ENCODE data around the gene OTOP2. TPM values are rescaled to one million over a fixed set of nuclear protein-coding genes. Genes with fewer than 3 reads are reported as not detected.

OTOP2 gene
- total and polyA plus RNA-seq, 10 of the 15 experiments (the other 5 are each of a cell fraction or from before 2014, with no cell fraction given): not detected

DNA sequence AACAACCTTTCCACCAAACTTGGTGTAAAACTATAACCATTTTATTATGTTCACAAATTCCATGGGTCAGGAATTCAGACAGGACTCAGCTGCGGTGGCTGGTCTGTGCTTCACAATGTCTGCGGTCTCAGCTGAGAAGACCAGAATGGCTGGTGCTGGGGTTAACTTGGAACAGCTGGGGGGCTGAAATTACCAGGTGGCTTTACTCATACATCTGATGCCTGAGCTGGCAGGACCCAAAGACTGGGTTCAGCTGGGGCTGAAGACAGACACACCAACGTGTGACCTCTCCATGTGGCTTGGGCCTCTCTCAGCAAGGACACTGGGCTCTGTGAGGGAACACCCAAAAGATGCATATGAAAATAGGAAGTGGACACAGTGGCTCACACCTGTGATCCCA lies 54.2 kb downstream of the OTOP2 start:
- POLR2A ChIA-PET: interaction anchor here (0.6 kb wide), 1 partner anchor 487 kb away, joined by 5 read pairs; no protein-coding TSS in a partner anchor
- ATAC-seq (no peak), DNase-seq (ENCODE audit: low read depth, low spot score) (no peak), FAIRE-seq (no peak)
- Histone ChIP-seq H3K27me3 (replicated peaks in 1 of 2; ENCODE audit: control insufficient read depth in 2 of 2, insufficient read depth in 2 of 2, low read length in 1 of 2) (peaks cover 0 to 6% of the 10 kb centered on the region in 2 experiments; a peak in 1 of 4 replicates), H4K20me1 (ENCODE audit: control insufficient read depth, insufficient read depth) (no peaks in the 10 kb centered on the region), H3K79me2 (ENCODE audit: control insufficient read depth, insufficient read depth, low read length) (no peaks in the 10 kb centered on the region), H3K9ac (ENCODE audit: control insufficient read depth, insufficient read depth, low read length) (no peak overlapping the region), H3K4me3 (no peak overlapping the region), H3K9me3 (replicated peaks; ENCODE audit: control insufficient read depth, insufficient read depth, low read length) (no peaks in the 10 kb centered on the region), H3K4me2 (ENCODE audit: control insufficient read depth, insufficient read depth) (no peak overlapping the region), H3K36me3 (ENCODE audit: control insufficient read depth in 2 of 2, insufficient read depth in 2 of 2, low read length in 1 of 2) (no peaks in the 10 kb centered on the region), H3K27ac (ENCODE audit: control insufficient read depth, insufficient read depth) (no peak overlapping the region), H3K4me1 (ENCODE audit: control insufficient read depth, insufficient read depth, low read length) (peaks cover 8% of the 10 kb centered on the region), H2AFZ (ENCODE audit: control insufficient read depth, low read depth, low read length) (no peak overlapping the region)
- intact Hi-C loops (cut with micrococcal nuclease; ENCODE audit: unreplicated experiment): no loop called here
- SMC1A ChIA-PET (ENCODE audit: uncharacterized antibody, unreplicated experiment): interaction anchor here (1.4 kb wide), 1 partner anchor 17 kb away, joined by 3 read pairs; no protein-coding TSS in a partner anchor
- in situ Hi-C loops (cut with MboI): no loop called here
- 62% methylated on average over 3 of the region's 3 CpGs for WGBS (ENCODE audit: insufficient coverage, insufficient replicate concordance, low lambda C conversion rate, missing lambda C conversion rate)
- BruUV-seq (replicated peaks): no TSS peak
- RAD21 ChIA-PET (ENCODE audit: unreplicated experiment): interaction anchor here (1.4 kb wide), 2 partner anchors 18 to 135 kb away, joined by 3 read pairs; no protein-coding TSS in a partner anchor
- CTCF ChIA-PET: interaction anchor here (1.2 to 12.7 kb wide), 2 partner anchors 16 to 33 kb away, joined by 3 to 92 read pairs; no protein-coding TSS in a partner anchor
- TF ChIP-seq, protein P1, sequence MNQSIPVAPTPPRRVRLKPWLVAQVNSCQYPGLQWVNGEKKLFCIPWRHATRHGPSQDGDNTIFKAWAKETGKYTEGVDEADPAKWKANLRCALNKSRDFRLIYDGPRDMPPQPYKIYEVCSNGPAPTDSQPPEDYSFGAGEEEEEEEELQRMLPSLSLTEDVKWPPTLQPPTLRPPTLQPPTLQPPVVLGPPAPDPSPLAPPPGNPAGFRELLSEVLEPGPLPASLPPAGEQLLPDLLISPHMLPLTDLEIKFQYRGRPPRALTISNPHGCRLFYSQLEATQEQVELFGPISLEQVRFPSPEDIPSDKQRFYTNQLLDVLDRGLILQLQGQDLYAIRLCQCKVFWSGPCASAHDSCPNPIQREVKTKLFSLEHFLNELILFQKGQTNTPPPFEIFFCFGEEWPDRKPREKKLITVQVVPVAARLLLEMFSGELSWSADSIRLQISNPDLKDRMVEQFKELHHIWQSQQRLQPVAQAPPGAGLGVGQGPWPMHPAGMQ (IDR thresholded peaks at IDR 0.05; ENCODE audit: borderline replicate concordance): no peak
- TF ChIP-seq, protein P2, sequence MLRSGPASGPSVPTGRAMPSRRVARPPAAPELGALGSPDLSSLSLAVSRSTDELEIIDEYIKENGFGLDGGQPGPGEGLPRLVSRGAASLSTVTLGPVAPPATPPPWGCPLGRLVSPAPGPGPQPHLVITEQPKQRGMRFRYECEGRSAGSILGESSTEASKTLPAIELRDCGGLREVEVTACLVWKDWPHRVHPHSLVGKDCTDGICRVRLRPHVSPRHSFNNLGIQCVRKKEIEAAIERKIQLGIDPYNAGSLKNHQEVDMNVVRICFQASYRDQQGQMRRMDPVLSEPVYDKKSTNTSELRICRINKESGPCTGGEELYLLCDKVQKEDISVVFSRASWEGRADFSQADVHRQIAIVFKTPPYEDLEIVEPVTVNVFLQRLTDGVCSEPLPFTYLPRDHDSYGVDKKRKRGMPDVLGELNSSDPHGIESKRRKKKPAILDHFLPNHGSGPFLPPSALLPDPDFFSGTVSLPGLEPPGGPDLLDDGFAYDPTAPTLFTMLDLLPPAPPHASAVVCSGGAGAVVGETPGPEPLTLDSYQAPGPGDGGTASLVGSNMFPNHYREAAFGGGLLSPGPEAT (IDR thresholded peaks at IDR 0.05; ENCODE audit: low read depth): no peak
- TF ChIP-seq, protein P3, sequence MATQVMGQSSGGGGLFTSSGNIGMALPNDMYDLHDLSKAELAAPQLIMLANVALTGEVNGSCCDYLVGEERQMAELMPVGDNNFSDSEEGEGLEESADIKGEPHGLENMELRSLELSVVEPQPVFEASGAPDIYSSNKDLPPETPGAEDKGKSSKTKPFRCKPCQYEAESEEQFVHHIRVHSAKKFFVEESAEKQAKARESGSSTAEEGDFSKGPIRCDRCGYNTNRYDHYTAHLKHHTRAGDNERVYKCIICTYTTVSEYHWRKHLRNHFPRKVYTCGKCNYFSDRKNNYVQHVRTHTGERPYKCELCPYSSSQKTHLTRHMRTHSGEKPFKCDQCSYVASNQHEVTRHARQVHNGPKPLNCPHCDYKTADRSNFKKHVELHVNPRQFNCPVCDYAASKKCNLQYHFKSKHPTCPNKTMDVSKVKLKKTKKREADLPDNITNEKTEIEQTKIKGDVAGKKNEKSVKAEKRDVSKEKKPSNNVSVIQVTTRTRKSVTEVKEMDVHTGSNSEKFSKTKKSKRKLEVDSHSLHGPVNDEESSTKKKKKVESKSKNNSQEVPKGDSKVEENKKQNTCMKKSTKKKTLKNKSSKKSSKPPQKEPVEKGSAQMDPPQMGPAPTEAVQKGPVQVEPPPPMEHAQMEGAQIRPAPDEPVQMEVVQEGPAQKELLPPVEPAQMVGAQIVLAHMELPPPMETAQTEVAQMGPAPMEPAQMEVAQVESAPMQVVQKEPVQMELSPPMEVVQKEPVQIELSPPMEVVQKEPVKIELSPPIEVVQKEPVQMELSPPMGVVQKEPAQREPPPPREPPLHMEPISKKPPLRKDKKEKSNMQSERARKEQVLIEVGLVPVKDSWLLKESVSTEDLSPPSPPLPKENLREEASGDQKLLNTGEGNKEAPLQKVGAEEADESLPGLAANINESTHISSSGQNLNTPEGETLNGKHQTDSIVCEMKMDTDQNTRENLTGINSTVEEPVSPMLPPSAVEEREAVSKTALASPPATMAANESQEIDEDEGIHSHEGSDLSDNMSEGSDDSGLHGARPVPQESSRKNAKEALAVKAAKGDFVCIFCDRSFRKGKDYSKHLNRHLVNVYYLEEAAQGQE (IDR thresholded peaks at IDR 0.05; ENCODE audit: low read depth, low read length): no peak
- no peak for TF ChIP-seq EED (IDR thresholded peaks at IDR 0.05; ENCODE audit: low read depth)

Measured in GM12878 (cell line).